HT-29 (cell line): Measurements from ENCODE around the gene KRT80. TPM values are rescaled to one million over a fixed set of nuclear protein-coding genes. Genes with fewer than 3 reads are reported as not detected.
"Not testable (repeated sequence)": the region's sequence is repeated elsewhere in the genome, so short reads cannot be mapped to it uniquely, and the experiment has no call there.

Source experiments
- DNase-seq: peaks from one replicate; pipeline ENCODE4 v3.0.0-alpha.2; 2015; ENCODE audit warnings: low spot score
- total RNA-seq: library from RNA; depleted of rRNA; stranded (reverse); fragments of >200 nt; shearing (Covaris generic); gene quantifications from 2 replicates; pipeline ENCODE4 v1.2.3, GENCODE V29; 2014; rRNA removed

Gene KRT80
- 24.7 and 27.0 TPM in 2 replicates for total RNA-seq

DNA sequence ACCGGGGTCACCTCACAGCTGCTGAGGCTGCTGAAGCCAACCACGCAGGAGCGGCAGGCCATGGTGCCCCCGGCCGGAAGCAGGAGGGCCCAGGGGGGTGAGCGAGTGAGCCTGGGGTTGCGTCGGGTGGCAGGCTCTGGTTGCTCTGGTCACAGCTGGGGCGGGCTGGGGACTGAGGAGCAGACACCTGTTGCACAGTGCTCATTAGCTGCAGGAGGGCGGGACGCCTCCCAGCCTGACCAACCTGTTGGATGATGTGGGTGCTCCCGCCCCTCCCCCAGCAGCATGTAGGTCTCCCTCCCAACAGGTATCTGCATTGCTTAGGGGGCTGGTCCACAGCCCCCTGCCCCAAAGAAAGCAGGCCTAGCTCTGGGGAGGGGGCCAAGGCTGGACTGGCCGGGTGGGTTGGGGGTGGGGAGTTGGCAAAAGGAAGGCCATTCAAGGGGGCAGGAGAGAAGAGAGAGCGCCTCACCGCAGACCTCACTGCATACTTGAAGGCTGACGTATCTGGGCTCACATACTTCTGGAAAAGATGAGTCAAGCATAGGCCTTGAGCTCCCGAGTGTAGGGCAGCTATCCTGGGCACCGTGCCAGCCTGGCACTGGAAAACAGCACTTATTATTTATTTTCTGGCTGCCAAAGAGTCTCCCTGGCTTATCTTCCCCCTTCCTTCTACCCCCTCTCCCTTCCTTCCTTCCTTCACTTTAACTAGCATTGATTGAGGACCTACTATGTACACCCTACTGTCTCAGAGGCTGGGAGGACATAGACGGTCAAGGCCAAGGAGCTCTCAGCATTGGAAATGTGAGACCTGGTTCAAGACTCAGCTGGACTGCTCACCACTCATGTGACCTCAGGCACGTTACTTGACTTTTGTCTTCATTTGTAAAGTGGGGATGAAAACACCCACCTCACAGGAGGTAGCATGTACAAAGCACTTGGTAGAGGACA lies at the start of gene KRT80:
KRT80 (minus strand) TSS at position 174 of the 951 bp plus-strand sequence; CDS start at position 62, 112 bp downstream.
- DNase-seq: peak; percentile 98

DNA sequence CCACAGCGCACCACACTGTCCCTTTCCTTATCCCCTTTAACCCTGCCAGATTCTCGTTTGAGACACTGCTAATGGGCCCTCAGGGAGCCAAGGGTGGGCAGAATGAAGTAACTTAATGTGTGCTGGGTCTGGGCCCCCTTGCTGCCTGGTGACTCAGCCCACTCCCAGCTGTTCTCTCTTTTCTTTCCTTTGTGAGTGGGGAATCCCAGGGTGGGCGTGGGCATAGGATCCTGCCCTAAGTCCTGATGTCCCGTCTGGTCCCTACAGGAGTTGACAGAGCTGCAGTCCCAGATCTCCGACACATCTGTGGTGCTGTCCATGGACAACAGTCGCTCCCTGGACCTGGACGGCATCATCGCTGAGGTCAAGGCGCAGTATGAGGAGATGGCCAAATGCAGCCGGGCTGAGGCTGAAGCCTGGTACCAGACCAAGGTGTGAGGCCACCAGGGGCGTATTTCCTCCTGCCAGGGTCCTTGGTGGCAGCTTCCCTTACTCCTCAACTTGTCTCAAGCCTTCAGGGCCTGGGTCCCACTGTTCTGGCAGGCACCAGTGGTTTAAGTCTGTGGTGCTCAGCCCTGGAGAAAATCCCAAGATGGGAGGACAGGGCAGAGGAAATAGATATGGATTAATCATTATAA lies 49.5 kb upstream of the KRT80 start:
- DNase-seq: no peak

DNA sequence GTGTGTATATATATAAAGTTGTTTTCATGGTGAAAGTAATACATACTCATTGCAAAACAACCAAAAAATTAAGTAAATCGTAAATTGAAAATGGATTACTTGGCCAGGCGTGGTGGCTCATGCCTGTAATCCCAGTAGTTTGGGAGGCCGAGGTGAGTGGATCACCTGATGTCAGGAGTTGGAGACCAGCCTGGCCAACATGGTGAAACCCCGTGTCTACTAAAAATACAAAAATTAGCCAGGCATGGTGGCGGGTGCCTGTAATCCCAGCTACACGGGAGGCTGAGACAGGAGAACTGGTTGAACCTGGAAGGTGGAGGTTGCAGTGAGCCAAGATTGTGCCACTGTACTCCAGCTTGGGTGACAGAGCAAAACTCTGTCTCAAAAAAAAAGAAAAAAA lies 48.4 kb upstream of the KRT80 start:
- DNase-seq: not testable (repeated sequence)

DNA sequence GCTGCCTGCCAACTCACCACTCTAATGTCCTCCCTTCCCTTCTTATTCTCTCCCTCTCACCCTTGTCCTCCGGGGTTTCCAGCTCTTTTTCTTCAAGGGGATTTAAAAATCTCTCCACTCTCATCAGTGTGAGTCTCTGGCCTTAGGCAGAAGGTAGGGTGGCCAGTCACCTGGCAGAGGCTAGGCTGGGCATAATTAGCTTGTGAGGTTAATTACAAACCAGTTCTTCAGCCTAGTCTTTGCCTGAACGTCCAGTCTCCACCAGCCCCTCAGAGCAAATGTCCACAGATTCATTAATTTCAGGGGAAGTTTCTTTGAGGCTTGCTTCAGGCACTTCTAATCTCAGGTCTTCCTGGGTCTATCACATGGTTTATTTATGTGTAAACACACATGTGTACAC lies 48.0 kb upstream of the KRT80 start:
- DNase-seq: no peak

DNA sequence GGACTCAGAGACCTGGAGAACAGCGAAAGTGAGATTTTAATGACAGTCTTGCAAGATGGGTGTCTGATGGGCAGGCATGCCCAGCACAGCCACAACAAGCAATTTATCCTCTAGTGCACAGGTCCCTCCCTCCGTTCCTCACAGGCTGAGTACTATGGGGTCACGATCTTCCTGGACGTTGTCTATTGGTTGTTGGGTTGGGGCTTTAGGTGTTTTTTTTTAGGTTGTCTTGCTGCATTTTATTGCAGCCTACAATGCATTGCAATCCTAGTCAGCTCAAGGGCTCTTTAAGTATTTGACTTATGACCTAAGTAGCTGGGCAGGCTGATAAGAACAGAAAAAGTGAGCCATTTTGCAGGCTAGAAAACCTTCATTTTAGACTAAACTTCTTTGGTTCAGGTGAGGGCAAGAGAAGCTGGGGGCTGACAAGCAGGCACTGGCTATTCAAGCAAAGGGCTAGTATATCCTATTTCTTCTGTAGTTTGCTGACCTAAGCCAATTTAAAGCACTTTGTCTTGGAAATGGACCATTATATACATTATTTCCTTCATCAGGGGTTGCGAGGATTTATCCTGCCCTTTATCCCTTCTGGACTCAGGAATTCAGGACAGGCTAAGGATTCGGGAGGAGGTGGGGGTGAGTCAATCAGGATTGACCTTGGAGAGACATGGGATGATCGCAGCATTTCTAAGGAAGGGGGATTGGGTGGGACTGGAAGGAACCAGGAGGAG lies 47.3 kb upstream of the KRT80 start:
- no peak for DNase-seq

DNA sequence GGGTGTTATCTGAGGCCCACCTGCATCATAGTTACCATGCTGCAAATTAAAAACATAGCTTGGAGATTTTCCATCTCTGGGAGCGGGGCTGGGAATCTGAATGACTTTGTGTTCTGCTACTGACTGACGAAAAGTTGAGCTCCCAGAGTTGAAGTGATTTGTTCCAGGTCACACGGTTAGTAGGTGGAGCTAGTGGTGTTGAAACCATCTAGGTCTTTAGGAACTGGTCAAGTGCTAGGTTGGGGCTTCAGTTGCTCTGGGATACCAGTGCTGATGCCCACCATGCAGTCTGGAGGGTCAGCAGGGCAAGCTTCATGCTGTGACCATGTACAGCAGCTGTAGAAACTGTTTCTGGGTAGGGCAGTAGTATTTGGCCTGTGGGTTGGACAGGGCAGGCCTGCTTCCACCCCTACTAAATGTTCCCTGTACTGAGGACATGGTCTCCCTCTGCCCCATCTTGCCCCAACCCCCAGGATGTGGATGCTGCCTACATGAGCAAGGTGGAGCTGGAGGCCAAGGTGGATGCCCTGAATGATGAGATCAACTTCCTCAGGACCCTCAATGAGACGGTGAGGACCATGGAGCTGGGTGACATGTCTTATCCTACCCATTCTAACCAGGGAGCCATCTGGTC lies 46.5 kb upstream of the KRT80 start:
- DNase-seq: no peak

DNA sequence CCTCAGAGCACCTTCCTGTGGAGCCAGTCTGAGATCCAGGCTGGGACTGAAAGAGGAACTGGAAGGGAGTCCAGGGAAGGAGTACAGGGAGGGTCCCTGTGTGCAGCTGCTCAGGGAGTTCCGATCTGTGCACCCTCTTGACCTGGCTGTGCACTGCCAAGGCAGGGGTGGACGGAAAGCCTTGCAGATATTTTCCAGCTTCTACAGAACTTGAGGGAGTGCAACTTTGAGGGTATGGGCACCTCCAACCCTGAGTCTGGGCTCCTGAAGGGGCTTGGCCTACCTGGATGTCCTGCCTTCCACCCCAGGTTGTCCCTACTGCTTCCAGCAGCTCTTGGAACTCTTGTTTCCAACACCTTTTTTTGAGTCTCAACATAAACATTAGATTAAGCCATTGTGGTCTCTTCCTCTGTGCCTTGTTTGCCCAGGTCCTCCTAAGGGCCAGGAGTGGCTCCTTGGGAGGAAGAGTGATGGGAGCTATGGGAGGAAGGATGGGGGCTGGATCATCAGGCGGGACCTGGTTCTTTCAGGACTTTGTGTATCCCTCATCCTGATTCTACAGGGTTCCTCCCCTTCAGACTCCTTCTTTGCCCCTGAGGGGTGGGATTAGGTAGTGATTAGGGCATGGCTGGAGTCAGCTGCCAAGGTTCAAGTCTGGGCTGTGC lies 44.7 kb upstream of the KRT80 start:
- no peak for DNase-seq

DNA sequence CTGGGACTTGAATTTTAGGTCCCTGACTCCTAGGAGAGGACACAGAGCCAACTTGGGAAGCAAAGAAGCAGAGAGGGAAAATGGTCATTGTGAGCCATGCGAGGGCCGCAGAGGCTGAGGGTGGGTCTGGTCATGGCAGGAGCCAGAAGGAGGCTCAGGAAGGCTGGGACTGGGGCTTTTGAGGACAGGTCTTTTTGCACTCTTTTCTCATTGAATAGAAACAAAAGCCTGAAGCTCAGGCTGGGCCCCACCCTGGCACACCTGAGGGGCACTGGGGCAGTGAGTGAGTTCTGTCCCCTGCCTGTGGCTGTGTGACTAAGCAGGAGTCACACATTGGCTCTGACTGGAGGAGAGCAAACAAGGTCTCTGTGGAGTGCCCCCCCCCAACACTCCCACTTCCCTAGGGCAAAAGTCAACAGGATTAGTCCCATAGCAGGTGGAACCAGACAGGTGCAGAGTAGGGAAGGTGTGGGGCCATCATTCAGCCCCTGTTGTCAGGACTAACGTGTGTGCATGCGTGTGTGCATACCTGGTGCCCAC lies 44.1 kb upstream of the KRT80 start:
- peak; percentile 85 for DNase-seq

DNA sequence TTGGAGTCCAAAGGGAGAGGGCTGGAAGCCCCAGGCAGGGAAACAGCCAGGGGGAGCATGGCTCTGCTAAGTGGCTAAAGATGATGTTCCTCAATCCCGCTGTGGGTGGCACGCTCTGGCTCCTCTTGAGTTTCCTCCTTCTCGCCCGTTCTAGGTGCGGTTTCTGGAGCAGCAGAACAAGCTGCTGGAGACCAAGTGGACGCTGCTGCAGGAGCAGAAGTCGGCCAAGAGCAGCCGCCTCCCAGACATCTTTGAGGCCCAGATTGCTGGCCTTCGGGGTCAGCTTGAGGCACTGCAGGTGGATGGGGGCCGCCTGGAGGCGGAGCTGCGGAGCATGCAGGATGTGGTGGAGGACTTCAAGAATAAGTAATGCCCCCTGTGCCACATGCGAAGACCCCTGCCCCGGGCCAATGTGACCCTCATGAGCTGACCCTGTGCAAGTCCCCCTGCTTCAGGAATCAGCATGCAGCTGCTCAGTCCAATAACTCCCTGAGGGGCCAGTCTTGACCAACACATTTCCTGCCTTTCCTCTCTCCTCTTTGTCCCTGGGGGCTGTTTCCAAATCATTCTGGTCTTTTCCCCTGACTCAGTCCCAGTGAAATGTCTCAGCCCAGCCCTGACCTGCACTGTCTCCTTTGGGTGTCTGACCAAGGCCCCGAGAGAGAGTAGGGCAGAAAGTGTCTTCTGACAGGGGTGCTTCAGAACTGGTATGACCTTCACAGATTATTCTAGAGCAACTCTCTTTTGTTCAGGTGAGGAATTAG lies 43.4 kb upstream of the KRT80 start:
- DNase-seq: no peak

DNA sequence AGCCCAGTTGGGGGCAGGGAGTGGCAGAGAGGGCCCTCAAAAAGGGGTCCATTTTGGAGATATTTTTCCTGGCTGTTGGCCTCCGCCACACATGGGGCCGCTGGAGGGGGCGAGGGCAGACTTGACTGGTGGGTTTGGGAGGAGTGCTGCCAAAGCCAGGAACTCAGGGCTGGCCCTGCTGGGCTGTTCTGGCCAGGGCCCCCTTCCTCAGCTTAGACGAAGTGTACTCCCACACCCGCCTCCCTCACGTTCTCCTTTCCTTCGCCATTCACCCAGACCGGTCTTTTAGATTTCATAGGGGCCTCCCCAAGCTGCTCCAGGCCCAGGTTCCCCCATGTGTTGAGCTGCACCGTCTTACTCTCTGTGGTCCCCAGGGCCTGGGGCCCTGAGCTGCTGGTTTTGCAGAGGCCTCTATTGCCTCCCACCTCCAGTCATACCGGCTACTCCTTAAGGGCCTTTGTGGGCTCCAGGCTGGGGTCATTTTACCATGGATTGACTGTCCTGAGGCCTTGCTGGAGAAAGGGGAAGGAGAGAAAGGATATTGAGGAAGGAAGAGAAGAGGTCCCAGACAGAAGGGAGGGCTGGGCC lies 42.5 kb upstream of the KRT80 start:
- DNase-seq: no peak

DNA sequence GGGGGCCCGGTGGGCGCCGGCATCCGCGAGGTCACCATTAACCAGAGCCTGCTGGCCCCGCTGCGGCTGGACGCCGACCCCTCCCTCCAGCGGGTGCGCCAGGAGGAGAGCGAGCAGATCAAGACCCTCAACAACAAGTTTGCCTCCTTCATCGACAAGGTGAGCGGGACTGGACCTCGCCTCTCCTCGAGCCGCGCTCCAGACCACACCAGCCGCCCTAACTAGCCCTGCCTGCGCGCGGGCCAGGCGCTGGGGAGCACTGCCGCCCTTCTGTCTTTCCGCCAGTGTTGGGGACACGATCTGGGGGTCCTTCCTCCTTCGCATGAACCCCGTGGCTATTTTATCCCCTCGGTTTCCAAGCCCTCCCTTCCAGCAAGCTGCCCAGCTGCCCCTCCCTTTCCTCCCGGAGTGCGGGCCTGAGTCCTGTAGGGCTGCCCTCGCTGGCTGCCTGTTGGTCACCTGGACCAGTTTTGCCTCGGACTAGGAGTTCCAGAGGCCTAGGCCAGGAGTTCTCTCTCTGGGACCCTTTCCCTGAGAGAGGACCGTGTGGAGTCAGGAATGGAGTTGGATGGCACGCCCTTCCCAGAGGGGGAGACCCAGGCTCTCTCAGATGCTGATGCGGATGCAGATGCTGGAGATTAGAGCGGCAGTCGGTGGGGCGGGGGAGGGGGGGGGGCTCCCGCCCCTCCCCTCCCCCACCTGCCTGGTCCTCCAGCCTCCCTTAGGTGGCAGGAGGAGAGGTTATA lies 41.8 kb upstream of the KRT80 start:
- no peak for DNase-seq

DNA sequence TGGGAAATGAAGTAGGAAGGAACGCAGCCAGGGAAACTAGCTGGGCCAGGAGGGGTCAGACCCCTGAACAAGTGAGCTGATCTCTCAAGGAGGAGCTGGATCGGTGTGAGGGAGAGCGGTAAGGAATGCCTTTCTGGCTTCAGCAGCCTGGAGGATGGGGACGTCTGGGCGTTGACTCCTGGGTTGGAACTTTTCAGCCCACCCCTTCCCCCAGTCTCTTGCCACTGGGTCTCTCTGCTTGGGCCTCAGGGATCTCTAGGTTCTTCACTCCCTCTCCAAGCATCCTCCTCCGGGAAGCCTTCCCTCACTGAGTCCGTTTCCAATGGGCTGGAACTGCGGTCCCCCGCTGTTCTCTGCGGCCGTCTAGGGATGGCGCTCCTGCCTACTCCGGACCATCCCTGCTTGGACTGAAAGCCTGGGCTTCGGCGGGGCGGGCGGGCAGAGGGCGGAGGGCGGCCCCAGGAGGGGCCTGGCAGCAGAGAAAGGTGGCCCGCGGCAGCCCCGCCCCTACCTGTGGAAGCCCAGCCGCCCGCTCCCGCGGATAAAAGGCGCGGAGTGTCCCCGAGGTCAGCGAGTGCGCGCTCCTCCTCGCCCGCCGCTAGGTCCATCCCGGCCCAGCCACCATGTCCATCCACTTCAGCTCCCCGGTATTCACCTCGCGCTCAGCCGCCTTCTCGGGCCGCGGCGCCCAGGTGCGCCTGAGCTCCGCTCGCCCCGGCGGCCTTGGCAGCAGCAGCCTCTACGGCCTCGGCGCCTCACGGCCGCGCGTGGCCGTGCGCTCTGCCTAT lies 41.1 kb upstream of the KRT80 start, which contains the start of gene KRT7:
KRT7 (plus strand) TSS at position 570 of the 788 bp plus-strand sequence; CDS start at position 624, 54 bp downstream.
- no peak for DNase-seq

DNA sequence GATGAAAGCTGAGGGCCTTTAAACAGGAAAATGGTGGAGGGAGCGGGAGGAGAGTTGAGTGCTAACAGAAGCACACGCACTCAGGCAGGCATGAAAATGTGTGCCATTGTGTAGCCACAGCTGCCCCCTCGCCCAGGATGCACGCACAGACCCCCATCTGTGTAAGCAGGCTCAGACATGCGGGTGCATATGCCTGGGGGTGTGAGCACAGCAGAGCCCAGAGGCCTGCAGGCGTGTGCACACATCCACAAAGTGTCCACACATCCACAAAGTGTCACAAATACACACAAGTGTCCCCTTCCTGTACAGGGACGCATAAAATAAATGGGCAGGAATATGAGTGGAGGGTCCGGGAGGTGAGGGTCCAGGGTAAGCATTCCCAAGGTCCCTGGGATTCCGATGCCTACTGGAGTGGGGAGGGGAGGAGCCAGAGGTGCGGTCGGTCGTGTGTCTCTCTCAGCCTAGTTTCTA lies 40.4 kb upstream of the KRT80 start:
- no peak for DNase-seq

DNA sequence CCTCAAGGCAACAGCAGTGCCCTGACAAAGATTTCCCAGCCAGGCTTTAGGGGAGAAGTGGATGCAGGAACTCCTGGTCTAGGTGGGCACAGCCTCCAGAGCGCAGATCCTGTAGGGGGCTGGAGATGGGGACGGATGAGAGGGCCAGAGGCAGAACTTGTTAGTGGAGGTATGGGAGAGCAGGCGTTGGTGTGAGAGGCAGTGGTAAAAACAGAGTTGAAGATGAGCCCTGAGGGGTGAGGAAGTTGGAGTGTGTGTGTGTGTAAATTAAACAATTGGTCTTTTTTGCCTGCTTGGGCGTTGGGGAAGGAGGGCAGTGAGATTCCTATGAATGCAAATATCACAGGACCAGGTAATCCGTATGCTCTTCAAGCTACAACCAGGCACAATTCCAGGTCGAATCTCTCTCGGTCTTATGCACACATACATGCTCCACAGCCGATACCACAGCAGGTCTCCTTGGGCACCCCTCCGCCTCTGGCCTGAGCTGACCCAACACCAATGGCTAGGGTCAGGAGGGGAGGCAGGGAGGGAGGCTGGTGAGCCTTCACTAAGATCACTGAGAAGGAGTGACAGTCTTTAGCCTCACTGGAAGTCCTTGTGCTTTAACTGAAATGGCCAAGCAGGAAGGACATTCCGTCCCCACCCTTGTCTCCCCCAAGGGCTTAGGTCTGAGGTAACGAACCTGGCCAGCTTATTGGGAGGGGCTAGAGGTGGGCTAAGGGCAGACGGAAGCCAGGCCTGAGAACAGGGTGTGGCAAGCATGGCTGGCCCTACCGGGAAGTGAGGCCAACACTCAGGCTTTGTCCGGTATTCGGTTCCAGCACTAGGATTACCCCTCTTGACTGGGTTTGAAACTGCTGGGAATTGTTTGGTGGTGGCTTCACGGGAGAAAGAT lies 39.7 kb upstream of the KRT80 start:
- DNase-seq: peak; percentile 37

DNA sequence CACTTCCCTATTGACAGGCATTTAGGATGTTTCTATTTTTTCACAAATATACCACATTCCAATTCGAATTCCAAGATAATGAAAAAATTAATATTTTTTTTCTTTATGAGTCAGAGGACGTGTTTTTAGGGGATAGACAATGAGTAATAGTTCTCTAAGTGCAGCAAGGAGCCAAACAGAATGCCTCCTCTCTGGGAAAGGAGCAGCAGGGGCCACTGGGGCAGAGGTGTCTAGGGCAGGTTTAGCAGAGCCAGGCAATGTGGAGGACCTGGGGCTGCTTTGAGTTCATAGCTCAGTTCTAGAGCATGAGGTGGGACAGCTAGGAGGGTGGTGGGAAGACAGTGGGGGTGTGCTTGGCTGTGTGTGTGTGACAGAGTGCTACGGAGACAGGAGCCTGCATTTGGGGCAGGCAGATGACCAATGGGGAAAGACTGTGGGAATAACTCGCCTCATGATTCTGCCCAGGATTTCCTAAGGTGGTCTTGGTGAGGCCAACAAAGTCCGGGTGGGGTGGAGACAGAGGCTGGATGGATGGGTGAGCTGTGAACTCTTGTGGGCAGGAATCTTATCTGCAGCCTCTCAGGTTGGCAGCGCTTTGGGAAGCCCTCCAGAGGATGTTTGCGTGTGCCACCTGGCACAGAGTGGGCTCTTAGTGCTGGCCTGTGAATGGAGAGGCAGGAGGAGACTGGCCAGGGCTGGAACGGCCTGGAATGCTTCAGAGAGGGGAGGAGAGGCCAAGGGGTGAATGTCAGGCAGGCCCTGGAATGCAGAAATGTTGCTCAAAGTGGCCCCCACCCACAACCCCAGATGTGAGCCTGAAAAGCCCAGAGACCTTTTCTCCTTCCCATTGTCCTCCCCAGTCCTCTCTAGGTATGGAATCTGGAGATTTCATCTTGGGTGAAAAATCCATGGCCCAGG lies 38.8 kb upstream of the KRT80 start:
- peak; percentile 68 for DNase-seq
